ENCODE measurements around the gene BOK.
"Not testable (repeated sequence)": the region's sequence is repeated elsewhere in the genome, so short reads cannot be mapped to it uniquely, and the experiment has no call there.

DNA sequence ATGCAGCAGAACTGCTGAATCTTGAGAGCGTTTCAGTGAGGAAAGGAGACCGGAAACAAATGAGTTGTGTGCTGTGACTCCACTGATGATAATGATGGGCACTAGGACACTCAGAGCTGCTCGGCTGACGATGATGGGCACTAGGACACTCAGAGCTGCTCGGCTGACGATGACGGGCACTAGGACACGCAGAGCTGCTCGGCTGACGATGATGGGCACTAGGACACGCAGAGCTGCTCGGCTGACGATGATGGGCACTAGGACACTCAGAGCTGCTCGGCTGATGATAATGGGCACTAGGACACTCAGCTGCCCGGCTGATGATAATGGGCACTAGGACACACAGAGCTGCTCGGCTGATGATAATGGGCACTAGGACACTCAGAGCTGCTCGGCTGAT lies 31.3 kb downstream of the BOK start:
- TF ChIP-seq, protein P1, sequence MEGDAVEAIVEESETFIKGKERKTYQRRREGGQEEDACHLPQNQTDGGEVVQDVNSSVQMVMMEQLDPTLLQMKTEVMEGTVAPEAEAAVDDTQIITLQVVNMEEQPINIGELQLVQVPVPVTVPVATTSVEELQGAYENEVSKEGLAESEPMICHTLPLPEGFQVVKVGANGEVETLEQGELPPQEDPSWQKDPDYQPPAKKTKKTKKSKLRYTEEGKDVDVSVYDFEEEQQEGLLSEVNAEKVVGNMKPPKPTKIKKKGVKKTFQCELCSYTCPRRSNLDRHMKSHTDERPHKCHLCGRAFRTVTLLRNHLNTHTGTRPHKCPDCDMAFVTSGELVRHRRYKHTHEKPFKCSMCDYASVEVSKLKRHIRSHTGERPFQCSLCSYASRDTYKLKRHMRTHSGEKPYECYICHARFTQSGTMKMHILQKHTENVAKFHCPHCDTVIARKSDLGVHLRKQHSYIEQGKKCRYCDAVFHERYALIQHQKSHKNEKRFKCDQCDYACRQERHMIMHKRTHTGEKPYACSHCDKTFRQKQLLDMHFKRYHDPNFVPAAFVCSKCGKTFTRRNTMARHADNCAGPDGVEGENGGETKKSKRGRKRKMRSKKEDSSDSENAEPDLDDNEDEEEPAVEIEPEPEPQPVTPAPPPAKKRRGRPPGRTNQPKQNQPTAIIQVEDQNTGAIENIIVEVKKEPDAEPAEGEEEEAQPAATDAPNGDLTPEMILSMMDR (IDR thresholded peaks at IDR 0.05): not testable (repeated sequence)
- TF ChIP-seq POLR2A (IDR thresholded peaks at IDR 0.05): not testable (repeated sequence)
